Measurements from ENCODE around the gene HDAC7.

The HDAC7 gene

GRCh38 chr12:47787596-47788319 is 31.9 kb downstream of the HDAC7 start:
- TF ChIP-seq CTCF (IDR thresholded peaks at IDR 0.05; ENCODE audit: borderline replicate concordance, insufficient read depth, low read depth, low read length): no peak
- no peak overlapping the region for H3K4me3 ChIP-seq (ENCODE audit: low read depth, low read length)

DNA sequence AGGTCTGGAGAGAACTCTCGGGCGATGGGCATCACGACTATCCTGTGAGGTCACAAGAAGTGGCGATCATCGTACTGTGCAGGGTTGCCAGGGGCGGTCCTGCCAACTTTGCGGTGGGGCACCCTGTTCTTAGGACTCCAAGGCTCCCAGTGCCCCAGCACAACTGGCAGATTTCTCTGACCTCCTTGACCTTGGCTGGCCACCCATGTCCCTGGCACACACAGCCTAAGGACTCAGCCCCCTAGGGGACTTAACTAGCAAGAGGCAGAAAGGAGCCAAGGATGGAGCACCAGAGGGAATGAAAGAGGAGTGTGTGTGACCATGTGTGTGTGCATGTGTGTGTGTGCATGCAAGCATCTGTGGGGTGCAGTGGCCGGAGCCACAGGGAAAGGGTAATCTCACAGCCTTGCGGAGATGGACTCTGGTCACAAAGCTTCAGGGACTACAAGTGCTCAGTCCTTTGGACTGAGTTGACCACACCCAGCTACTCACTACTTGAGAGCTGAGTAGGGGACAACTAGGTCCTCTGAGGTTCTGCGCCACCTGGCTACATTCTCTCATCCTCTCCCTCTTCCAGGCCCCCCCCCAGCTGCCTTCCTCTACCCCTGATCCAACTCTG is 32.9 kb downstream of the HDAC7 start:
- H3K4me3 ChIP-seq (ENCODE audit: low read depth, low read length): no peak overlapping the region
- TF ChIP-seq CTCF (IDR thresholded peaks at IDR 0.05; ENCODE audit: borderline replicate concordance, insufficient read depth, low read depth, low read length): no peak

DNA sequence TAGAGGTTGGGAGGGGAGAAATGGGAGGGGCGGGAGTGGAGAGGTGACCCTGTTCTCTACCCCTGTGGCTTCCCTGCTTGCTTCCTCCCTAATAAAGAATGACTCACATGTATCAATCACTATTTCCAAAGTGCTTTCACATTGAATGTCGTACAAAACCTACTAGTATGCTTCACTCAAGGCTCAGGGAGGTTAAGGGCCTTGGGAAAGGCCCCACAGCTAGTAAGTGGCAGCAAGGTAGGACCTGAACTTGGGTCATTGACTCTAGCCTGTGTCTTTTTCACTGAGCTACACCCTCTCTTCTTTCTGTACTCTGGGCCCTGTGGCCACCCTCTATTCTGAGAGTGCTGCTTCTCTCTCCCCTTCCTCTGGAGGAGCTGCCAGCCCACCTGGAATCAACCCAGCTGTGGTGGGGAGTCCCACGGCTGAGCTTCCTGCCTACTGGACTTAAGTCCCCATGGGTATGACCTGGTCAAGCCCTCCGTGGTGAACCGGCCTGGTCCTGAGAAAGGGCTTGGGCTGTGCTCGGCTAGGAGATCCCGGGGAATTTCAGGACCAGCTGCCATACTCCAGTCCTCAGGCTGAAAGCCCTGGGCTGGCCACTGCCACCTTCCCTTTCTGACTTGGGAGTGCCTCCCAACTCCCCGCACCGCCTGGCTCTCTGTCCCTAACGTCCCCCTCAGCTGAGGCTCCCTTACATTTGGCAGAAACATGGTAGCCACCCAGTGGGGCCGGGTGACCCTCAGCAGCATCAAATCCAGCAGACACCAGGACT is 33.6 kb downstream of the HDAC7 start:
- no peak overlapping the region for H3K4me3 ChIP-seq (ENCODE audit: low read depth, low read length)
- no peak for TF ChIP-seq CTCF (IDR thresholded peaks at IDR 0.05; ENCODE audit: borderline replicate concordance, insufficient read depth, low read depth, low read length)

- no peak overlapping the region for H3K4me3 ChIP-seq (ENCODE audit: low read depth, low read length)
- TF ChIP-seq CTCF (IDR thresholded peaks at IDR 0.05; ENCODE audit: borderline replicate concordance, insufficient read depth, low read depth, low read length): no peak
Observed at GRCh38 chr12:47785036-47785886, 34.4 kb downstream of the HDAC7 start.

- H3K4me3 ChIP-seq (ENCODE audit: low read depth, low read length): no peak overlapping the region
- no peak for TF ChIP-seq CTCF (IDR thresholded peaks at IDR 0.05; ENCODE audit: borderline replicate concordance, insufficient read depth, low read depth, low read length)
Observed at GRCh38 chr12:47783821-47784819, 35.6 kb downstream of the HDAC7 start.
